Measurements from ENCODE around the gene C7orf57. TPM values are rescaled to one million over a fixed set of nuclear protein-coding genes. Genes with fewer than 3 reads are reported as not detected.

The C7orf57 gene
- total RNA-seq, 1 donor from 2014 or later = 0.53 TPM

DNA sequence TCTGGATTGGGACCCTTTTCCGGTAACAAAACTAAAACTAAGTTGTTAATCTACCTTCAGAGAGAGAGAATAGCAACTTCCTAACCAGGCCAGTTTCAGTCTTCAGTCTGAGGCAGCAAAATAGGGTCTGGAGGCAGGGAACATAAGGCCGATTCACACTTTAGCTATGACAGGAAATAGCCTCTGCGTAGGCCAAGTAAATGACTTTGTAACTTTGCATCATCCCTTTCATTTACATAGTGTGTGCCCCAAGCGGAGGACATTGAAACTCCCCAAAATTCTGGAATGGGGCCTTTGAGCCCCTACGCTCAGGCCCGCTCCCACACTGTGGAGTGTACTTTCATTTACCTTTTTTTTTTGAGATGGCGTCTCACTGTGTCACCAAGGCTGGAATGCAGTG, 52.0 kb downstream of the C7orf57 start:
- H3K4me3 ChIP-seq (ENCODE audit: low read depth, low read length) = no peak overlapping the region
- peaks cover 16% of the 10 kb centered on the region for H3K36me3 ChIP-seq (ENCODE audit: control insufficient read depth, insufficient read depth, low read length)
- H3K27me3 ChIP-seq (ENCODE audit: control insufficient read depth, insufficient read depth, low read length) = no peaks in the 10 kb centered on the region
- TF ChIP-seq, protein P1, sequence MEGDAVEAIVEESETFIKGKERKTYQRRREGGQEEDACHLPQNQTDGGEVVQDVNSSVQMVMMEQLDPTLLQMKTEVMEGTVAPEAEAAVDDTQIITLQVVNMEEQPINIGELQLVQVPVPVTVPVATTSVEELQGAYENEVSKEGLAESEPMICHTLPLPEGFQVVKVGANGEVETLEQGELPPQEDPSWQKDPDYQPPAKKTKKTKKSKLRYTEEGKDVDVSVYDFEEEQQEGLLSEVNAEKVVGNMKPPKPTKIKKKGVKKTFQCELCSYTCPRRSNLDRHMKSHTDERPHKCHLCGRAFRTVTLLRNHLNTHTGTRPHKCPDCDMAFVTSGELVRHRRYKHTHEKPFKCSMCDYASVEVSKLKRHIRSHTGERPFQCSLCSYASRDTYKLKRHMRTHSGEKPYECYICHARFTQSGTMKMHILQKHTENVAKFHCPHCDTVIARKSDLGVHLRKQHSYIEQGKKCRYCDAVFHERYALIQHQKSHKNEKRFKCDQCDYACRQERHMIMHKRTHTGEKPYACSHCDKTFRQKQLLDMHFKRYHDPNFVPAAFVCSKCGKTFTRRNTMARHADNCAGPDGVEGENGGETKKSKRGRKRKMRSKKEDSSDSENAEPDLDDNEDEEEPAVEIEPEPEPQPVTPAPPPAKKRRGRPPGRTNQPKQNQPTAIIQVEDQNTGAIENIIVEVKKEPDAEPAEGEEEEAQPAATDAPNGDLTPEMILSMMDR (IDR thresholded peaks at IDR 0.05; ENCODE audit: insufficient read depth, low read length, severe bottlenecking) = peak; percentile 12
- DNase-seq (ENCODE audit: low read depth) (peak; percentile 78), FAIRE-seq (no peak)

- TF ChIP-seq, protein P1 (IDR thresholded peaks at IDR 0.05; ENCODE audit: insufficient read depth, low read length, severe bottlenecking) = no peak
- DNase-seq (ENCODE audit: low read depth) (peak; percentile 86), FAIRE-seq (no peak)
- Histone ChIP-seq H3K4me3 (ENCODE audit: low read depth, low read length) (peak overlapping the region; percentile 83), H3K27me3 (ENCODE audit: control insufficient read depth, insufficient read depth, low read length) (no peaks in the 10 kb centered on the region), H3K36me3 (ENCODE audit: control insufficient read depth, insufficient read depth, low read length) (peaks cover 22% of the 10 kb centered on the region)
Measured at GRCh38 chr7:48088559-48089045, 53.3 kb downstream of the C7orf57 start.

GRCh38 chr7:48089046-48090003, 54.0 kb downstream of the C7orf57 start, which contains the start of gene UPP1:
Gene UPP1 (plus strand): TSS chr7:48089265. CDS start chr7:48094784, 5,519 bp downstream.
- DNase-seq (ENCODE audit: low read depth) = no peak
- no peak for FAIRE-seq
- peak within 1 kb of the TSS; percentile 83 for H3K4me3 ChIP-seq (ENCODE audit: low read depth, low read length)
- H3K27me3 ChIP-seq (ENCODE audit: control insufficient read depth, insufficient read depth, low read length) = no peaks in the 10 kb centered on the region
- TF ChIP-seq, protein P1 (IDR thresholded peaks at IDR 0.05; ENCODE audit: insufficient read depth, low read length, severe bottlenecking) = no peak
- H3K36me3 ChIP-seq (ENCODE audit: control insufficient read depth, insufficient read depth, low read length) = peaks cover 24% of the 10 kb centered on the region

GRCh38 chr7:48090095-48090805, 54.9 kb downstream of the C7orf57 start:
- Histone ChIP-seq H3K27me3 (ENCODE audit: control insufficient read depth, insufficient read depth, low read length) (no peaks in the 10 kb centered on the region), H3K4me3 (ENCODE audit: low read depth, low read length) (peak overlapping the region; percentile 83), H3K36me3 (ENCODE audit: control insufficient read depth, insufficient read depth, low read length) (peaks cover 28% of the 10 kb centered on the region)
- TF ChIP-seq, protein P1 (IDR thresholded peaks at IDR 0.05; ENCODE audit: insufficient read depth, low read length, severe bottlenecking) = no peak
- DNase-seq (ENCODE audit: low read depth) (no peak), FAIRE-seq (no peak)

- peaks cover 35% of the 10 kb centered on the region for H3K36me3 ChIP-seq (ENCODE audit: control insufficient read depth, insufficient read depth, low read length)
- no peak for FAIRE-seq
Measured at GRCh38 chr7:48091506-48092433, 56.4 kb downstream of the C7orf57 start.

More at GRCh38 chr7:48091506-48092433, 56.4 kb downstream of the C7orf57 start:
- TF ChIP-seq, protein P1 (IDR thresholded peaks at IDR 0.05; ENCODE audit: insufficient read depth, low read length, severe bottlenecking) = no peak
- peak overlapping the region; percentile 83 for H3K4me3 ChIP-seq (ENCODE audit: low read depth, low read length)
- no peak for DNase-seq (ENCODE audit: low read depth)
- H3K27me3 ChIP-seq (ENCODE audit: control insufficient read depth, insufficient read depth, low read length) = no peaks in the 10 kb centered on the region

Measured in bronchial epithelial cell (primary cell).